Mesenchymal stem cell (in vitro differentiated cells and primary cell): ENCODE data around the gene TCAF1.
A peak's percentile ranks its signal among the peaks of the same experiment; 100 is the strongest.

Source experiments
- DNase-seq: peaks from one replicate; pipeline ENCODE4 v3.0.0-alpha.2; 2013
- H2AFZ ChIP-seq: one replicate; pipeline ENCODE4 v1.6.1; 2013; ENCODE audit warnings: low read depth, mild to moderate bottlenecking, control low read depth, inconsistent platforms, low read length, moderate library complexity
- H2AK5ac ChIP-seq: 2 replicates; pipeline ENCODE4 v1.6.1; 2013; ENCODE audit warnings: low read length, moderate library complexity, mild to moderate bottlenecking, inconsistent platforms; ENCODE audit not compliant: severe bottlenecking
- H2BK120ac ChIP-seq: one replicate; pipeline ENCODE4 v1.6.1; 2013; ENCODE audit warnings: low read depth, mild to moderate bottlenecking, inconsistent platforms, low read length, moderate library complexity
- H2BK12ac ChIP-seq, 2 experiments: one replicate each; pipeline ENCODE4 v1.6.1; 2013; ENCODE audit warnings: inconsistent platforms in 2 of 2, low read length in 2 of 2, mild to moderate bottlenecking in 2 of 2, moderate library complexity in 2 of 2, control low read depth in 1 of 2
- H2BK15ac ChIP-seq: one replicate; pipeline ENCODE4 v1.6.1; 2013; ENCODE audit warnings: mild to moderate bottlenecking, low read depth, inconsistent platforms; ENCODE audit not compliant: poor library complexity, severe bottlenecking
- H2BK5ac ChIP-seq: 2 replicates; pipeline ENCODE4 v1.6.1; 2013; ENCODE audit warnings: low read depth, mild to moderate bottlenecking, low read length, control low read depth, inconsistent platforms; ENCODE audit not compliant: poor library complexity, severe bottlenecking
- H3K14ac ChIP-seq, 2 experiments: one replicate each; pipeline ENCODE4 v1.6.1; 2013; ENCODE audit warnings: inconsistent platforms in 2 of 2, low read length in 2 of 2, control low read depth in 1 of 2, mild to moderate bottlenecking in 1 of 2, moderate library complexity in 1 of 2
- H3K18ac ChIP-seq, 2 experiments: one replicate each; pipeline ENCODE4 v1.6.1; 2013; ENCODE audit warnings: inconsistent platforms in 2 of 2, low read length in 2 of 2, control low read depth in 1 of 2, low read depth in 1 of 2, mild to moderate bottlenecking in 1 of 2
- H3K23ac ChIP-seq, 2 experiments: one replicate each; pipeline ENCODE4 v1.6.1; 2013; ENCODE audit warnings: inconsistent platforms in 2 of 2, low read length in 2 of 2, mild to moderate bottlenecking in 2 of 2, moderate library complexity in 2 of 2, control low read depth in 1 of 2
- H3K27ac ChIP-seq: 2 replicates; pipeline ENCODE4 v1.5.1; 2013; ENCODE audit warnings: mild to moderate bottlenecking, moderate library complexity, low read length, control low read depth, inconsistent platforms; ENCODE audit not compliant: poor library complexity, severe bottlenecking
- H3K27me3 ChIP-seq, 2 experiments: 2 replicates each; pipeline versions ENCODE4 v1.6.1 to v1.7.0; 2013; ENCODE audit warnings: low read length in 2 of 2, mild to moderate bottlenecking in 2 of 2, moderate library complexity in 2 of 2, control low read depth in 1 of 2, inconsistent platforms in 1 of 2; ENCODE audit not compliant: control insufficient read depth in 1 of 2, insufficient read depth in 1 of 2
- H3K36me3 ChIP-seq, 2 experiments: 2 replicates each; pipeline versions ENCODE4 v1.6.1 to v1.7.0; 2013; ENCODE audit warnings: low read length in 2 of 2, control low read depth in 1 of 2, inconsistent platforms in 1 of 2, low read depth in 1 of 2, mild to moderate bottlenecking in 1 of 2; ENCODE audit not compliant: insufficient read depth in 2 of 2, control insufficient read depth in 1 of 2
- H3K4ac ChIP-seq, 2 experiments: one replicate each; pipeline ENCODE4 v1.6.1; 2013; ENCODE audit warnings: inconsistent platforms in 2 of 2, low read length in 2 of 2, mild to moderate bottlenecking in 2 of 2, moderate library complexity in 2 of 2, control low read depth in 1 of 2, low read depth in 1 of 2
- H3K4me1 ChIP-seq: 2 replicates; pipeline ENCODE4 v1.6.1; 2013; ENCODE audit warnings: low read depth, low read length, control low read depth; ENCODE audit not compliant: control insufficient read depth, insufficient read depth
- H3K4me2 ChIP-seq: 2 replicates; pipeline ENCODE4 v1.6.1; 2013; ENCODE audit warnings: low read length, mild to moderate bottlenecking, inconsistent platforms; ENCODE audit not compliant: poor library complexity, severe bottlenecking
- H3K4me3 ChIP-seq, 2 experiments: 2 replicates each; pipeline versions ENCODE4 v1.5.1 to v1.7.0; 2013; ENCODE audit warnings: low read length in 2 of 2, mild to moderate bottlenecking in 2 of 2, control low read depth in 1 of 2, low read depth in 1 of 2; ENCODE audit not compliant: insufficient read depth in 1 of 2
- H3K79me1 ChIP-seq: replicated peaks from 2 replicates; pipeline ENCODE4 v1.6.1; 2013; ENCODE audit warnings: mild to moderate bottlenecking, control low read depth, low read length, inconsistent platforms; ENCODE audit not compliant: poor library complexity, severe bottlenecking
- H3K9ac ChIP-seq: 2 replicates; pipeline ENCODE4 v1.7.0; 2013; ENCODE audit warnings: mild to moderate bottlenecking, low read length, moderate library complexity
- H3K9me3 ChIP-seq: 2 replicates; pipeline ENCODE4 v1.7.0; 2013; ENCODE audit warnings: mild to moderate bottlenecking, low read length; ENCODE audit not compliant: control insufficient read depth
- H4K8ac ChIP-seq: one replicate; pipeline ENCODE4 v1.6.1; 2013; ENCODE audit warnings: inconsistent platforms, mild to moderate bottlenecking, low read length, moderate library complexity
- H4K91ac ChIP-seq: one replicate; pipeline ENCODE4 v1.6.1; 2013; ENCODE audit warnings: mild to moderate bottlenecking, low read length, inconsistent platforms
- WGBS: methylation state at CpG from one replicate; pipeline ENCODE4 v1.1.7; 2013; ENCODE audit warnings: mixed read lengths; 5-methylcytosine and 5-hydroxymethylcytosine counted together

The TCAF1 gene

DNA sequence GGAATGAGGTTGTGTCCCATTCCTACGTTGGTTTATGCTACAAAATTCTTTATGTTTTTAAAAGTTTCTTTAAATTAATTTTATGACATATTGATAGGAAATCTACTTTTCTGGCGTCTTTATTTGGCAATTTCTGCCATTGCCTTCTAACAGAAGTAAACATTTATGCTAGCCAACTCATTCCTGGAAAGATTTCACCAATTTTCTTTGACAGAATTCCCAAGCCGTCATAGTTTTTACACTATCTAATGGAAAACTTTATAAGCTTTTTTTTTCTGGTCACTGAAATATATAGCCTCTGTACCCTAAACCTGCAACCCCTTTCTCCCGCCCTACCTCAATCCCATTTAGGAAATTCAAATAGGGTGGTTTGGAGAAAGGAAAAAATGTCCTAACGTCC lies 6.1 kb upstream of the TCAF1 start:
- 100% methylated on average over 2 of the region's 5 CpGs for WGBS
- no peak for DNase-seq
- Histone ChIP-seq H3K27me3 (no peaks in the 10 kb centered on the region), H3K9me3 (no peaks in the 10 kb centered on the region), H4K91ac (no peak overlapping the region), H3K4me3 (no peak overlapping the region), H3K9ac (no peak overlapping the region), H3K4ac (no peak overlapping the region), H2BK120ac (no peak overlapping the region), H2AK5ac (no peak overlapping the region), H2BK12ac (no peak overlapping the region), H3K4me1 (no peaks in the 10 kb centered on the region), H4K8ac (no peak overlapping the region), H2AFZ (no peak overlapping the region), H3K79me1 (no peaks in the 10 kb centered on the region), H3K4me2 (no peak overlapping the region), H3K14ac (no peak overlapping the region), H3K23ac (no peak overlapping the region), H2BK15ac (no peak overlapping the region), H3K27ac (no peak overlapping the region), H2BK5ac (no peak overlapping the region), H3K18ac (no peak overlapping the region), H3K36me3 (no peaks in the 10 kb centered on the region)

- DNase-seq = no peak
- no peaks in the 10 kb centered on the region for H3K79me1 ChIP-seq
- WGBS = 72% methylated on average over 5 of the region's 5 CpGs
- H4K91ac ChIP-seq = no peak overlapping the region
- H3K23ac ChIP-seq = no peak overlapping the region
- no peaks in the 10 kb centered on the region for H3K36me3 ChIP-seq
- H3K18ac ChIP-seq = no peak overlapping the region
- no peak overlapping the region for H3K14ac ChIP-seq
- no peak overlapping the region for H2BK15ac ChIP-seq
- H2AK5ac ChIP-seq = no peak overlapping the region
- H3K9me3 ChIP-seq = no peaks in the 10 kb centered on the region
- no peak overlapping the region for H2BK12ac ChIP-seq
- no peak overlapping the region for H4K8ac ChIP-seq
- no peaks in the 10 kb centered on the region for H3K27me3 ChIP-seq
- H3K4me3 ChIP-seq = no peak overlapping the region
- H3K9ac ChIP-seq = no peak overlapping the region
- no peak overlapping the region for H2BK5ac ChIP-seq
- H3K27ac ChIP-seq = no peak overlapping the region
- H3K4ac ChIP-seq = no peak overlapping the region
- no peak overlapping the region for H2AFZ ChIP-seq
- H3K4me2 ChIP-seq = no peak overlapping the region
- H3K4me1 ChIP-seq = peaks cover 3% of the 10 kb centered on the region
- no peak overlapping the region for H2BK120ac ChIP-seq
Observed at GRCh38 chr7:143906895-143907294, 4.9 kb upstream of the TCAF1 start.

- Histone ChIP-seq H2BK15ac (no peak overlapping the region), H4K8ac (peak overlapping the region; percentile 21), H3K27ac (no peak overlapping the region), H3K9me3 (no peaks in the 10 kb centered on the region), H3K4me2 (no peak overlapping the region), H2BK12ac (no peak overlapping the region), H2BK120ac (no peak overlapping the region), H3K9ac (no peak overlapping the region), H3K4ac (no peak overlapping the region), H3K4me3 (no peak overlapping the region), H3K18ac (peak overlapping the region in 1 of 2 experiments; percentile 14), H3K36me3 (no peaks in the 10 kb centered on the region), H2AK5ac (no peak overlapping the region), H3K27me3 (no peaks in the 10 kb centered on the region), H3K23ac (peak overlapping the region in 1 of 2 experiments; percentile 31), H3K14ac (no peak overlapping the region), H4K91ac (no peak overlapping the region), H3K4me1 (peaks cover 3% of the 10 kb centered on the region), H3K79me1 (no peaks in the 10 kb centered on the region), H2BK5ac (no peak overlapping the region), H2AFZ (no peak overlapping the region)
- 94% methylated on average over 9 of the region's 9 CpGs for WGBS
- no peak for DNase-seq
Observed at GRCh38 chr7:143906151-143906550, 4.2 kb upstream of the TCAF1 start.

DNA sequence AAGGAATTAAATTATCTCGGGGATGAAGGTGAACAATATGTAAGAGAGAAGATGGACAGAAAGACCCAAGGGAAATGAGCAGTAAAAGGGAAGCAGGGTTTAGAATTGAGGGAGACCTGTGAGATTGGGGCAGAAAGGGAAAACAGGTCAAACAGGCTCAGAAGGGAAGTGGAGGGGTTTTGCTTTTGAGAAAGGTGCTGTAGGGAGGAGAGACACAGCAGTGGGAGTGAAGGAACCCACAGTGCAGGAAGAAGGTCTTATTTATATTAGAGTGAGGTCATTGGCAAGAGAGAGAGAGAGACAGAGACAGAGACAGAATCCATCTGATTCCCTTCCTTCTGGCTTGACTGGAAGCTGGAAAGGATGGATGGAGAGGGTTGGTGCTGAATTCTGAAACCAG lies 3.5 kb upstream of the TCAF1 start:
- Histone ChIP-seq H3K9me3 (no peaks in the 10 kb centered on the region), H3K27ac (no peak overlapping the region), H2BK120ac (no peak overlapping the region), H2AFZ (no peak overlapping the region), H2AK5ac (no peak overlapping the region), H3K27me3 (no peaks in the 10 kb centered on the region), H4K91ac (no peak overlapping the region), H3K23ac (no peak overlapping the region), H2BK5ac (no peak overlapping the region), H3K4ac (no peak overlapping the region), H3K79me1 (no peaks in the 10 kb centered on the region), H3K4me1 (peaks cover 3% of the 10 kb centered on the region), H3K4me3 (no peak overlapping the region), H3K36me3 (no peaks in the 10 kb centered on the region), H2BK12ac (no peak overlapping the region), H2BK15ac (no peak overlapping the region), H3K9ac (no peak overlapping the region), H4K8ac (no peak overlapping the region), H3K4me2 (no peak overlapping the region), H3K14ac (no peak overlapping the region), H3K18ac (no peak overlapping the region)
- WGBS = 84% methylated on average over 1 of the region's 1 CpG
- DNase-seq = no peak
